Neural cell (in vitro differentiated cells): ENCODE results near the gene SALL4. TPM values are rescaled to one million over a fixed set of nuclear protein-coding genes. Genes with fewer than 3 reads are reported as not detected.
"Not testable (repeated sequence)": the region's sequence is repeated elsewhere in the genome, so short reads cannot be mapped to it uniquely, and the experiment has no call there.

ENCODE experiments used
- H2AFZ ChIP-seq: fragments of 200-600, 300-800 bp; sonication (generic), shearing (Covaris generic); 2 replicates; pipeline ENCODE4 v1.6.0; 2014; ENCODE audit warnings: low read depth, mild to moderate bottlenecking, antibody characterized with exemption, low read length, moderate library complexity
- H3F3A ChIP-seq: fragments of 200-600 bp; shearing (Covaris generic); 2 replicates; pipeline ENCODE4 v1.6.1; 2016; ENCODE audit warnings: mild to moderate bottlenecking, moderate library complexity, mixed read lengths, antibody characterized with exemption, low read length; ENCODE audit not compliant: insufficient read depth, poor library complexity, severe bottlenecking
- H3K27ac ChIP-seq: fragments of 200-600, 300-800 bp; sonication (generic), shearing (Covaris generic); 2 replicates; pipeline ENCODE4 v1.5.1; 2014; ENCODE audit warnings: mild to moderate bottlenecking, low read length, moderate library complexity
- H3K27me3 ChIP-seq: fragments of 300-800, 200-600 bp; sonication (generic), shearing (Covaris generic); 2 replicates; pipeline ENCODE4 v1.6.0; 2014; ENCODE audit warnings: mild to moderate bottlenecking, low read depth, low read length, moderate library complexity; ENCODE audit not compliant: insufficient read depth
- H3K36me3 ChIP-seq: fragments of 300-800, 200-600 bp; sonication (generic), shearing (Covaris generic); 2 replicates; pipeline ENCODE4 v1.5.1; 2014; ENCODE audit warnings: mild to moderate bottlenecking, antibody characterized with exemption, low read length, moderate library complexity; ENCODE audit not compliant: insufficient read depth
- H3K4me2 ChIP-seq: fragments of 300-800, 200-600 bp; sonication (generic), shearing (Covaris generic); 2 replicates; pipeline ENCODE4 v1.6.0; 2014; ENCODE audit warnings: mild to moderate bottlenecking, low read length
- H3K4me3 ChIP-seq: fragments of 300-800, 200-600 bp; sonication (generic), shearing (Covaris generic); 2 replicates; pipeline ENCODE4 v1.5.1; 2014; ENCODE audit warnings: mild to moderate bottlenecking, low read length, moderate library complexity
- H3K79me2 ChIP-seq: fragments of 200-600 bp; shearing (Covaris generic); replicated peaks from 2 replicates; pipeline ENCODE4 v1.6.0; 2014; ENCODE audit warnings: mild to moderate bottlenecking, low read length, moderate library complexity; ENCODE audit not compliant: insufficient read depth
- H3K9ac ChIP-seq: fragments of 300-800, 200-600 bp; sonication (generic), shearing (Covaris generic); 2 replicates; pipeline ENCODE4 v1.6.1; 2016; ENCODE audit warnings: mild to moderate bottlenecking, low read length, mixed read lengths
- H3K9me2 ChIP-seq: fragments of 200-600 bp; shearing (Covaris generic); 2 replicates; pipeline ENCODE4 v1.6.1; 2016; ENCODE audit warnings: mild to moderate bottlenecking, low read length, mixed read lengths; ENCODE audit not compliant: insufficient read depth
- H3K9me3 ChIP-seq: fragments of 200-600, 300-800 bp; sonication (generic), shearing (Covaris generic); 2 replicates; pipeline ENCODE4 v1.6.1; 2016; ENCODE audit warnings: mild to moderate bottlenecking, mixed run types, low read length, moderate library complexity, mixed read lengths
- H4K20me1 ChIP-seq: fragments of 200-600 bp; shearing (Covaris generic); 2 replicates; pipeline ENCODE4 v1.6.1; 2016; ENCODE audit warnings: mild to moderate bottlenecking, mixed run types; ENCODE audit not compliant: insufficient read depth
- CTCF ChIP-seq: fragments of 450-650 bp; IDR thresholded peaks from 2 replicates; pipeline ENCODE4 v1.5.1; 2014; ENCODE audit warnings: antibody characterized with exemption, mild to moderate bottlenecking, moderate library complexity; ENCODE audit not compliant: poor library complexity, severe bottlenecking
- EP300 ChIP-seq: fragments of 450-650 bp; conservative IDR thresholded peaks from 2 replicates; pipeline ENCODE4 v1.6.1; 2014; ENCODE audit warnings: antibody characterized with exemption, mild to moderate bottlenecking, moderate library complexity; ENCODE audit not compliant: poor library complexity, severe bottlenecking
- EZH2 ChIP-seq: fragments of 200-600, 300-800 bp; shearing (Covaris generic), sonication (generic); IDR thresholded peaks from 2 replicates; pipeline ENCODE4 v1.6.1; 2014; ENCODE audit warnings: antibody characterized with exemption, low read length, borderline replicate concordance, mild to moderate bottlenecking; ENCODE audit not compliant: insufficient read depth, poor library complexity, severe bottlenecking
- MXI1 ChIP-seq: fragments of 450-650 bp; conservative IDR thresholded peaks from 2 replicates; pipeline ENCODE4 v1.6.1; 2014; ENCODE audit warnings: antibody characterized with exemption, mild to moderate bottlenecking; ENCODE audit not compliant: poor library complexity, severe bottlenecking
- POLR2AphosphoS5 ChIP-seq: IDR thresholded peaks from 2 replicates; pipeline ENCODE4 v1.6.1; 2012
- RAD21 ChIP-seq: fragments of 450-650 bp; conservative IDR thresholded peaks from 2 replicates; pipeline ENCODE4 v1.6.1; 2014; ENCODE audit warnings: antibody characterized with exemption, mild to moderate bottlenecking, moderate library complexity
- REST ChIP-seq: IDR thresholded peaks from 2 replicates; pipeline ENCODE4 v1.6.1; 2012; ENCODE audit warnings: borderline replicate concordance
- SMC3 ChIP-seq: fragments of 450-650 bp; conservative IDR thresholded peaks from 2 replicates; pipeline ENCODE4 v1.6.1; 2014; ENCODE audit warnings: antibody characterized with exemption, mild to moderate bottlenecking, moderate library complexity; ENCODE audit not compliant: poor library complexity
- TAF1 ChIP-seq: IDR thresholded peaks from 2 replicates; pipeline ENCODE4 v1.6.1; 2012; ENCODE audit warnings: low read depth
- polyA plus RNA-seq: library from polyadenylated mRNA; depleted of rRNA; stranded (reverse); fragments of >200 nt; gene quantifications from 2 replicates; pipeline ENCODE4 v1.2.3, GENCODE V29; 2014

SALL4 gene
- polyA plus RNA-seq, 1 donor from 2014 or later, result 1.4 TPM

GRCh38 chr20:51740308-51740707, 62.0 kb downstream of the SALL4 start:
- H3K27ac ChIP-seq, H3K9ac ChIP-seq, H3K4me2 ChIP-seq, H2AFZ ChIP-seq, H3K27me3 ChIP-seq, H3K9me3 ChIP-seq, H3K4me3 ChIP-seq, H4K20me1 ChIP-seq, H3K36me3 ChIP-seq, H3K9me2 ChIP-seq, H3K79me2 ChIP-seq, H3F3A ChIP-seq: not testable (repeated sequence)

DNA sequence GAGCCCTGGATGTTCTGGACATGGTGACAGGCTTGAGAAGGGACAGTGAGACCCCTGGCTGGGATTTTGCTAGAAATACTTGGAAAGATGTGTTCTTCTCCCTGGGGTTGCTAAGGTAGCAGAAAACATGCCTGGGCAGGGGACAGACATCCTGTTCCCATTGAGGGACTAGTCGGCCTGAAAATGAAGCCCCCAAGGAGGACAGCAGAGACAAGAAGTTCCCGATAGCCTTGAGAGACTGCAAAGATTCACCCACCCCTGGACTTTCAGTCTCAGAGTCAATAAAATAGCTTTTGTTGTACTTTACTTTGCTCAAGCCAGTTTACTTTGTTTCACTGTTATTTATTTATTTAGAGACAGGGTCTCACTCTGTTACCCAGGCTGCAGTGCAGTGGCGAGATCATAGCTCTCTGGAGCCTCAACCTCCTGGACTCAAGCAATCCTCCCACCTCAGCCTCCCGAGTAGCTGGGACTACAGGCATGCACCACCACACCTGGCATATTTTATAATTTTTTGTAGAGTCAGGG, 62.5 kb downstream of the SALL4 start:
- H2AFZ ChIP-seq, result no peak overlapping the region
- H3K9ac ChIP-seq, result no peak overlapping the region
- no peaks in the 10 kb centered on the region for H4K20me1 ChIP-seq
- H3K27me3 ChIP-seq, result no peaks in the 10 kb centered on the region
- H3K79me2 ChIP-seq, result peaks cover 5% of the 10 kb centered on the region
- no peak overlapping the region for H3K4me3 ChIP-seq
- no peaks in the 10 kb centered on the region for H3K9me3 ChIP-seq
- no peaks in the 10 kb centered on the region for H3K9me2 ChIP-seq
- no peak overlapping the region for H3K4me2 ChIP-seq
- H3K36me3 ChIP-seq, result no peaks in the 10 kb centered on the region
- no peak overlapping the region for H3K27ac ChIP-seq
- H3F3A ChIP-seq, result no peaks in the 10 kb centered on the region
- TF ChIP-seq EZH2 (no peak), CTCF (no peak), TAF1 (no peak), POLR2AphosphoS5 (no peak), EP300 (no peak), MXI1 (no peak), SMC3 (no peak), RAD21 (no peak), REST (no peak)

DNA sequence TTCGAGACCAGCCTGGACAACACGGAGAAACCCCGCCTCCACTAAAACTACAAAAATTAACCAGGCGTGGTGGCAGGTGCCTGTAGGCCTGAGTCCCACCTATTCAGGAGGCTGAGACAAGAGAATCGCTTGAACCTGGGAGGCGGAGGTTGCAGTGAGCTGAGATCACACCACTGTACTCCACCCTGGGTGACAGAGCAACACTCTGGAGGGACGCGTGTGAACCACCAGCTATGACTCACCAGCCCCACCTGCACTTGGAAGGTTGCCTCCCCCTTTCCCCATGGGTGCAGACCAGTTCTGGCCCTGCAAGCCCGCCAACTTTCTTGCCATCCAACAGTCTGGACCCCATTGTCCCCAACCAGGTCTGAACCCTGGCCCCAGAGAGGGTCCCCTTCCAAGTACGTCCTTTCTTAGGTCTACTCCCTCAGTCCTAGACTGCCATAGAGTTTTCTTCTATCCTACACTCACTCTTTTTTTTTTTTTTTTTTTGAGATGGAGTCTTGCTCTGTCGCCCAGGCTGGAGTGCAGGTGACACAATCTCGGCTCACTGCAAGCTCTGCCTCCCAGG, 63.4 kb downstream of the SALL4 start:
- no peaks in the 10 kb centered on the region for H3K9me3 ChIP-seq
- H3K4me3 ChIP-seq, result no peak overlapping the region
- no peaks in the 10 kb centered on the region for H3F3A ChIP-seq
- no peak overlapping the region for H3K27ac ChIP-seq
- no peak overlapping the region for H3K9ac ChIP-seq
- H3K9me2 ChIP-seq, result no peaks in the 10 kb centered on the region
- H3K4me2 ChIP-seq, result no peak overlapping the region
- H2AFZ ChIP-seq, result no peak overlapping the region
- H3K27me3 ChIP-seq, result no peaks in the 10 kb centered on the region
- no peaks in the 10 kb centered on the region for H3K79me2 ChIP-seq
- no peak for TF ChIP-seq EZH2
- no peak for TF ChIP-seq CTCF
- no peak for TF ChIP-seq SMC3
- no peak for TF ChIP-seq TAF1
- TF ChIP-seq RAD21, result no peak
- TF ChIP-seq POLR2AphosphoS5, result no peak
- no peak for TF ChIP-seq REST
- no peak for TF ChIP-seq EP300
- TF ChIP-seq MXI1, result no peak
- H3K36me3 ChIP-seq, result no peaks in the 10 kb centered on the region
- H4K20me1 ChIP-seq, result no peaks in the 10 kb centered on the region
